K562 (cell line): ENCODE data around the gene CEMIP2.

ENCODE experiments used
- CBFB ChIP-seq: sonication (generic); formaldehyde crosslinking; IDR thresholded peaks from 2 replicates; pipeline ENCODE4 v1.4.0; 2020; ENCODE audit warnings: mild to moderate bottlenecking, missing genetic modification reagents
- POLR2AphosphoS5 ChIP-seq: IDR thresholded peaks from 2 replicates; pipeline ENCODE4 v1.6.1; 2011; ENCODE audit warnings: mild to moderate bottlenecking, low read depth, low read length, moderate library complexity; ENCODE audit not compliant: control insufficient read depth, insufficient read depth
- SIX5 ChIP-seq, 2 experiments: IDR thresholded peaks; 2 replicates each; pipeline ENCODE4 v1.6.1; 2011; ENCODE audit warnings: low read length in 2 of 2, borderline replicate concordance in 1 of 2, low read depth in 1 of 2, mild to moderate bottlenecking in 1 of 2, moderate library complexity in 1 of 2; ENCODE audit not compliant: insufficient read depth in 1 of 2
- ZNF696 ChIP-seq: fragments of 250-450 bp; sonication (Bioruptor Pico); conservative IDR thresholded peaks from 2 replicates; pipeline ENCODE4 v1.4.0; 2020; ENCODE audit warnings: mild to moderate bottlenecking, moderate library complexity

GRCh38 chr9:71755230-71755629 is 13.1 kb downstream of the CEMIP2 start:
- TF ChIP-seq CBFB (CRISPR knock-in tag) (no peak), POLR2AphosphoS5 (no peak), SIX5 (IDR thresholded peaks at IDR 0.05; ENCODE audit: borderline replicate concordance in 1 of 2, insufficient read depth in 1 of 2, low read depth in 1 of 2, low read length in 2 of 2) (no peak), ZNF696 (no peak)
